HEK293 (cell line): ENCODE results near the gene HNF1B.

Source experiments
- SALL2 ChIP-seq: fragments of 450-650 bp; formaldehyde crosslinking; IDR thresholded peaks from 2 replicates; pipeline ENCODE4 v1.5.0; 2017; ENCODE audit warnings: missing biosample characterization, mild to moderate bottlenecking, missing genetic modification characterization, borderline replicate concordance
- ZNF138 ChIP-seq: fragments of 450-650 bp; formaldehyde crosslinking; IDR thresholded peaks from 2 replicates; pipeline ENCODE4 v1.5.1; 2016; ENCODE audit warnings: missing biosample characterization, missing genetic modification characterization, borderline replicate concordance
- ZNF146 ChIP-seq: fragments of 450-650 bp; formaldehyde crosslinking; IDR thresholded peaks from 2 replicates; pipeline ENCODE4 v1.5.1; 2016; ENCODE audit warnings: missing biosample characterization, missing genetic modification characterization
- ZNF350 ChIP-seq: fragments of 450-650 bp; formaldehyde crosslinking; IDR thresholded peaks from 2 replicates; pipeline ENCODE4 v1.5.0; 2017; ENCODE audit warnings: missing biosample characterization, mild to moderate bottlenecking, missing genetic modification characterization
- ZNF404 ChIP-seq: fragments of 450-650 bp; formaldehyde crosslinking; IDR thresholded peaks from 2 replicates; pipeline ENCODE4 v1.5.1; 2017; ENCODE audit warnings: missing biosample characterization, missing genetic modification characterization
- ZNF501 ChIP-seq: fragments of 450-650 bp; formaldehyde crosslinking; IDR thresholded peaks from 2 replicates; pipeline ENCODE4 v1.5.1; 2016; ENCODE audit warnings: missing biosample characterization, missing genetic modification characterization
- ZNF76 ChIP-seq: fragments of 450-650 bp; formaldehyde crosslinking; IDR thresholded peaks from 2 replicates; pipeline ENCODE4; 2016; ENCODE audit warnings: low read depth, missing biosample characterization, missing genetic modification characterization, borderline replicate concordance
- TF ChIP-seq, protein P1 (sequence below): fragments of 450-650 bp; formaldehyde crosslinking; IDR thresholded peaks from 2 replicates; pipeline ENCODE4 v1.5.1; 2016; ENCODE audit warnings: missing biosample characterization, missing genetic modification characterization
- TF ChIP-seq, protein P2 (sequence below): fragments of 450-650 bp; formaldehyde crosslinking; IDR thresholded peaks from 2 replicates; pipeline ENCODE4 v1.5.1; 2016; ENCODE audit warnings: missing biosample characterization, missing genetic modification characterization, low read depth

- TF ChIP-seq ZNF138 (tag by site-specific recombination) (no peak), ZNF350 (no peak), ZNF404 (tag by site-specific recombination) (no peak), ZNF76 (no peak), SALL2 (tag by site-specific recombination) (no peak), ZNF146 (tag by site-specific recombination) (no peak), ZNF501 (tag by site-specific recombination) (no peak)
- TF ChIP-seq, protein P1, sequence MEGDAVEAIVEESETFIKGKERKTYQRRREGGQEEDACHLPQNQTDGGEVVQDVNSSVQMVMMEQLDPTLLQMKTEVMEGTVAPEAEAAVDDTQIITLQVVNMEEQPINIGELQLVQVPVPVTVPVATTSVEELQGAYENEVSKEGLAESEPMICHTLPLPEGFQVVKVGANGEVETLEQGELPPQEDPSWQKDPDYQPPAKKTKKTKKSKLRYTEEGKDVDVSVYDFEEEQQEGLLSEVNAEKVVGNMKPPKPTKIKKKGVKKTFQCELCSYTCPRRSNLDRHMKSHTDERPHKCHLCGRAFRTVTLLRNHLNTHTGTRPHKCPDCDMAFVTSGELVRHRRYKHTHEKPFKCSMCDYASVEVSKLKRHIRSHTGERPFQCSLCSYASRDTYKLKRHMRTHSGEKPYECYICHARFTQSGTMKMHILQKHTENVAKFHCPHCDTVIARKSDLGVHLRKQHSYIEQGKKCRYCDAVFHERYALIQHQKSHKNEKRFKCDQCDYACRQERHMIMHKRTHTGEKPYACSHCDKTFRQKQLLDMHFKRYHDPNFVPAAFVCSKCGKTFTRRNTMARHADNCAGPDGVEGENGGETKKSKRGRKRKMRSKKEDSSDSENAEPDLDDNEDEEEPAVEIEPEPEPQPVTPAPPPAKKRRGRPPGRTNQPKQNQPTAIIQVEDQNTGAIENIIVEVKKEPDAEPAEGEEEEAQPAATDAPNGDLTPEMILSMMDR, result no peak
- TF ChIP-seq, protein P2, sequence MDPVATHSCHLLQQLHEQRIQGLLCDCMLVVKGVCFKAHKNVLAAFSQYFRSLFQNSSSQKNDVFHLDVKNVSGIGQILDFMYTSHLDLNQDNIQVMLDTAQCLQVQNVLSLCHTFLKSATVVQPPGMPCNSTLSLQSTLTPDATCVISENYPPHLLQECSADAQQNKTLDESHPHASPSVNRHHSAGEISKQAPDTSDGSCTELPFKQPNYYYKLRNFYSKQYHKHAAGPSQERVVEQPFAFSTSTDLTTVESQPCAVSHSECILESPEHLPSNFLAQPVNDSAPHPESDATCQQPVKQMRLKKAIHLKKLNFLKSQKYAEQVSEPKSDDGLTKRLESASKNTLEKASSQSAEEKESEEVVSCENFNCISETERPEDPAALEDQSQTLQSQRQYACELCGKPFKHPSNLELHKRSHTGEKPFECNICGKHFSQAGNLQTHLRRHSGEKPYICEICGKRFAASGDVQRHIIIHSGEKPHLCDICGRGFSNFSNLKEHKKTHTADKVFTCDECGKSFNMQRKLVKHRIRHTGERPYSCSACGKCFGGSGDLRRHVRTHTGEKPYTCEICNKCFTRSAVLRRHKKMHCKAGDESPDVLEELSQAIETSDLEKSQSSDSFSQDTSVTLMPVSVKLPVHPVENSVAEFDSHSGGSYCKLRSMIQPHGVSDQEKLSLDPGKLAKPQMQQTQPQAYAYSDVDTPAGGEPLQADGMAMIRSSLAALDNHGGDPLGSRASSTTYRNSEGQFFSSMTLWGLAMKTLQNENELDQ (tag by site-specific recombination), result no peak
Observed at GRCh38 chr17:37718324-37719048, 26.4 kb downstream of the HNF1B start.
